HEK293T (cell line): ENCODE data around the gene HOXD10.

Experiments
- CTCF ChIA-PET: fragments of 350-600 bp; formaldehyde crosslinking; extraction: SDS; loops from one replicate; lab custom pipeline; 2021; ENCODE audit warnings: antibody characterized with exemption, inconsistent platforms; lab: Yijun Ruan, JAX
- POLR2A ChIA-PET: fragments of 350-600 bp; formaldehyde crosslinking; extraction: SDS; loops from one replicate; lab custom pipeline; 2020; ENCODE audit warnings: antibody characterized with exemption, inconsistent platforms; lab: Yijun Ruan, JAX
- DNase-seq: peaks from one replicate; pipeline ENCODE4 v3.0.0; 2012; ENCODE audit warnings: mixed read lengths; ENCODE audit errors: extremely low spot score
- ARNT ChIP-seq: fragments of 450-650 bp; IDR thresholded peaks from 2 replicates; pipeline ENCODE4 v1.6.1; 2017; ENCODE audit warnings: mild to moderate bottlenecking
- BHLHE40 ChIP-seq: fragments of 450-650 bp; IDR thresholded peaks from 2 replicates; pipeline ENCODE4 v1.6.1; 2016; ENCODE audit warnings: mild to moderate bottlenecking, moderate library complexity, borderline replicate concordance
- CTBP1 ChIP-seq: fragments of 450-650 bp; IDR thresholded peaks from 2 replicates; pipeline ENCODE4 v1.6.1; 2016; ENCODE audit warnings: borderline replicate concordance
- ELF4 ChIP-seq: fragments of 450-650 bp; IDR thresholded peaks from 2 replicates; pipeline ENCODE4 v1.6.1; 2017; ENCODE audit warnings: antibody characterized with exemption
- FOXA1 ChIP-seq: fragments of 450-650 bp; IDR thresholded peaks from 2 replicates; pipeline ENCODE4 v1.6.1; 2016; ENCODE audit warnings: mild to moderate bottlenecking
- FOXK2 ChIP-seq: fragments of 450-650 bp; IDR thresholded peaks from 2 replicates; pipeline ENCODE4 v1.6.1; 2016; ENCODE audit warnings: mild to moderate bottlenecking
- FOXM1 ChIP-seq: fragments of 450-650 bp; IDR thresholded peaks from 2 replicates; pipeline ENCODE4 v1.6.1; 2017; ENCODE audit warnings: mild to moderate bottlenecking, borderline replicate concordance
- HDGF ChIP-seq: fragments of 450-650 bp; IDR thresholded peaks from 2 replicates; pipeline ENCODE4 v1.6.1; 2017; ENCODE audit warnings: antibody characterized with exemption, borderline replicate concordance
- L3MBTL2 ChIP-seq: fragments of 450-650 bp; conservative IDR thresholded peaks from 2 replicates; pipeline ENCODE4 v1.6.1; 2016; ENCODE audit warnings: mild to moderate bottlenecking
- LEF1 ChIP-seq: fragments of 450-650 bp; IDR thresholded peaks from 2 replicates; pipeline ENCODE4 v1.6.1; 2017; ENCODE audit warnings: mild to moderate bottlenecking, borderline replicate concordance
- NFRKB ChIP-seq: fragments of 450-650 bp; IDR thresholded peaks from 2 replicates; pipeline ENCODE4 v1.6.1; 2016; ENCODE audit warnings: mild to moderate bottlenecking, moderate library complexity
- PKNOX1 ChIP-seq: fragments of 450-650 bp; IDR thresholded peaks from 2 replicates; pipeline ENCODE4 v1.6.1; 2016
- SP1 ChIP-seq: fragments of 450-650 bp; IDR thresholded peaks from 2 replicates; pipeline ENCODE4 v1.6.1; 2017
- SUZ12 ChIP-seq: fragments of 450-650 bp; IDR thresholded peaks from 2 replicates; pipeline ENCODE4 v1.6.1; 2016; ENCODE audit warnings: mild to moderate bottlenecking
- TARDBP ChIP-seq: fragments of 450-650 bp; IDR thresholded peaks from 2 replicates; pipeline ENCODE4 v1.6.1; 2016
- ZNF384 ChIP-seq: fragments of 450-650 bp; IDR thresholded peaks from 2 replicates; pipeline ENCODE4 v1.6.1; 2016

The HOXD10 gene

DNA sequence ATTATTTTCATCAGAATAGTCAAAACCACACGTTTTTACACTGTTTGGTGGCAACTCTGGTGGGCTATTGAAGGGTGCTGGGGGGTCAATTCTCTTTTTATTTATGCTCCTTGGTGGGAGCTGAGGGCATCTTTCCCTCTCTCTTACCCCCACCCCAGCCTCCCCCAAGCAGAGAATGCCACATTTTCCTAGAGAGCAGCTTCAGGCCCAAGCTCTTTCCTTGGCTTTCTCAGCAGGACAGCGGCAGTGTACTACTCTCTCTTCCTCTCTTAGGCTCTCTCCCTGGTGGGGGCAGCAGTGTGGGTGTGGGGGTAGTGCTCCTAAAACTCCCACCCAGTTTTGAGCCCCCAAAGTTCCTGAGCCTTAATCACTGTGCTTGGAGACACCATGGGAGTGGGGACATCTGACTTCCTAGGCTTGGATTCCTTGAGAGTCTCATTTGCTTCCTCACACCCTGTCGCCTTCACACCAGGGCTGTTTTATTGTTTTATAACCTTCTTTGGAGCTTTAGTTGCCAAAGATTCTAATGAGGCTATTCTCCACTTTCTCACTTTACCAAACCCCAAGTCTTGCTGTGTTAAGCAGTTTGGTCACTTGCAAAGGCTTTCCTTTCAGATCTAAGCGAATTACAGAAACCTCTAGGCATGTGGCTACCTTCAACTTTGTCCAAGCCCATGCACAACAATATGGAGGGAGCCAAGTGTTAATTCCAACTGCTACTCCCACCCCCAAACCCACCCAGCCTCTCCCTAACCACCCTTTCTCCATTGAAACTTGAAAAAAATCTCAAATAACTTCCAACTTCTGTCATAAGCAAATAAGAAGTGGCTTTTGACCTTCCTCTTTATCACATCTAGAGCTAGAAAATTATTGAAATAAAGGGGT lies 28.7 kb downstream of the HOXD10 start:
- ChIA-PET CTCF (interaction anchor here (1.0 to 3.0 kb wide), 2 partner anchors 240 to 310 kb away, joined by 3 to 11 read pairs; no protein-coding TSS in a partner anchor), POLR2A (interaction anchor here (0.7 to 1.5 kb wide), 4 partner anchors 9 to 310 kb away, joined by 3 to 7 read pairs (median 4); no protein-coding TSS in a partner anchor)
- no peak for TF ChIP-seq SUZ12
- TF ChIP-seq HDGF: no peak
- TF ChIP-seq NFRKB: no peak
- TF ChIP-seq L3MBTL2: peak; percentile 86
- no peak for TF ChIP-seq LEF1
- no peak for DNase-seq

DNA sequence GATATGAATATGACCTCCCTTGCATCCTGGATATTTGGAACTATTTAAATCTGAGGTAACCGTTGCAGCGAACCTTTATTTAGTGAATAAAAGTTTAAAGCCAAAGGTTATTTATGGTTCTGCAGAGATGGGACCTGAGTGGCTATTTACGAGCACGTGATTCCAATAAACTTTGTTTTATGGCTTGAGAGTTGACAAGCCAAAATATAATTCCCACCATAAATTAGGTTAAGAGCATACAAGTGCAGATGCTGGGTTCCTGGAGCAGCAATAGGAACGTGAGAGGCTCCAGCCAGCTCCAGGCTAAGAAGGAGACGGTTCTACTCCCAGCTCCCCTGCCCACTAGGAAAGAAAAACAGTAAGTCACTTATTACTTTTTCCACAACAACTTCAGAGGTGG lies 29.5 kb downstream of the HOXD10 start:
- CTCF ChIA-PET: interaction anchor here (1.0 to 3.0 kb wide), 2 partner anchors 239 to 309 kb away, joined by 3 to 11 read pairs; no protein-coding TSS in a partner anchor
- POLR2A ChIA-PET: interaction anchor here (0.7 to 1.5 kb wide), 5 partner anchors 10 to 309 kb away, joined by 3 to 7 read pairs (median 4); no protein-coding TSS in a partner anchor
- TF ChIP-seq CTBP1 (peak; percentile 92), PKNOX1 (peak; percentile 96), NFRKB (no peak)
- DNase-seq: peak; percentile 73

- ChIA-PET POLR2A (interaction anchor here (1.1 to 1.5 kb wide), 3 partner anchors 9 to 11 kb away, joined by 3 to 7 read pairs (median 5); no protein-coding TSS in a partner anchor), CTCF (interaction anchor here (1.0 to 3.0 kb wide), 3 partner anchors 16 to 308 kb away, joined by 3 to 11 read pairs (median 4); no protein-coding TSS in a partner anchor)
- DNase-seq: no peak
- TF ChIP-seq PKNOX1: no peak
- TF ChIP-seq TARDBP: no peak
- TF ChIP-seq FOXM1: no peak
- no peak for TF ChIP-seq ZNF384
- TF ChIP-seq SUZ12: no peak
Measured at GRCh38 chr2:176146645-176147044, 30.1 kb downstream of the HOXD10 start.

DNA sequence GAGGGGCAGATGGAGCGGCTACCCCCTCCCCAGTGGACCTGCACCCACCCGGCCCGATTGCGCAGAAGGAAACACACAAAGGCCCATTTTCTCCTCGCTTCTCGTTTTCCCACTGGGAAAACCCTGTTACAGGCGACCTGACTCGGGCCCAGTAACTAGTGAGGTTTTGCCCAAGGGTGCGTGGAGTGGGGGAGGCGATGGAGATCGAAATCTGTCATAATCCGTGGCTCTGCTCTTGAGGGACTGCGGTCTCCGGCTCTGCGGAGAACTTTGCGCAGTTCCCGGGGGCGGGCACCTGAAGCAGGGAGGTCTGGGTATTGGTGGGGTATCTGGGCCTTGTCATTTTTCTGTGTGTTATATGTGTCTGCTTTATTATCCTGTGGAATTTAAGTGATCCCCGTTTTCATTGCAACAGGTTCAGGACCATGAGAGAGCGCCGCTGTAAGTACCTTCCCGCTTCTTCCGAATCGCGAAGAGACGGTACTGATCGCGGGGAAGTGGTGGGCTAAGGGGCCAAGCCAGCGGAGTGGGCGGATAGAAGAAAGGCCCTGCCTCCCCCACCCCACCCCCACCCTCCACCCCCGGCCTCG lies 30.7 kb downstream of the HOXD10 start:
- CTCF ChIA-PET: interaction anchor here (1.0 to 3.0 kb wide), 3 partner anchors 15 to 308 kb away, joined by 3 to 11 read pairs (median 4); no protein-coding TSS in a partner anchor
- no peak for TF ChIP-seq LEF1
- TF ChIP-seq HDGF: no peak
- TF ChIP-seq NFRKB: no peak
- no peak for TF ChIP-seq CTBP1
- no peak for TF ChIP-seq SUZ12
- TF ChIP-seq FOXM1: no peak
- no peak for TF ChIP-seq TARDBP
- no peak for TF ChIP-seq ARNT
- no peak for TF ChIP-seq FOXA1
- TF ChIP-seq SP1: no peak
- TF ChIP-seq ZNF384: no peak

GRCh38 chr2:176147800-176148496 lies 31.4 kb downstream of the HOXD10 start:
- ChIA-PET POLR2A (interaction anchor here (1.2 kb wide), 1 partner anchor 12 kb away, joined by 3 read pairs; no protein-coding TSS in a partner anchor), CTCF (interaction anchor here (1.0 to 1.5 kb wide), 2 partner anchors 14 to 307 kb away, joined by 3 to 4 read pairs; no protein-coding TSS in a partner anchor)
- TF ChIP-seq TARDBP (no peak), ARNT (no peak), NFRKB (no peak), FOXK2 (no peak), PKNOX1 (no peak), LEF1 (no peak), SP1 (no peak), CTBP1 (no peak), ZNF384 (no peak), SUZ12 (no peak), BHLHE40 (no peak), FOXM1 (no peak), L3MBTL2 (no peak), HDGF (no peak), FOXA1 (no peak), ELF4 (no peak)
- DNase-seq: no peak

More for the DNA sequence above, 30.7 kb downstream of the HOXD10 start:
- no peak for DNase-seq
- POLR2A ChIA-PET: interaction anchor here (1.1 to 1.4 kb wide), 2 partner anchors 9 to 10 kb away, joined by 3 to 5 read pairs; no protein-coding TSS in a partner anchor
